GM10847 (cell line): Measurements from ENCODE around the gene STAT5A.

Experiments
- POLR2A ChIP-seq: IDR thresholded peaks from 2 replicates; pipeline ENCODE4 v1.6.1; 2011; ENCODE audit not compliant: insufficient read length; ENCODE audit errors: extremely low read depth

The STAT5A gene

DNA sequence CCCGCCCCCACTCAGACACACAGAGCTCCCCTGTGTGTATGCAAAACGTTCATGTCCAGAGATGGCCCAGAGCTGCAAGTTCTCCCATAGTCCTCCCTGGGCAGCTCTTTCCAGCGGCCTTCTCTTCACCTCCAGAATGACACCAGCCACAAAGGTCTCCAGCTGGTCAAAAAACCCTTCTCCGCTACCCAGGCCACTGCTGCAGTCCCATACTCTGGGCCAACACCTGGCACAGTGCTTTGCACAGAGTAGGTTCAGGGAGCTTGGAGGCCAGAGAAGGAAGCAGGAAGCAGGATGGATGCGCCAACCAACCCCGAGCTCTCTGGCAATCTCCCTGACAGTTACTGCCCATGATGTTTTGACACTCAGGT, 11.0 kb upstream of the STAT5A start:
- TF ChIP-seq POLR2A: no peak

DNA sequence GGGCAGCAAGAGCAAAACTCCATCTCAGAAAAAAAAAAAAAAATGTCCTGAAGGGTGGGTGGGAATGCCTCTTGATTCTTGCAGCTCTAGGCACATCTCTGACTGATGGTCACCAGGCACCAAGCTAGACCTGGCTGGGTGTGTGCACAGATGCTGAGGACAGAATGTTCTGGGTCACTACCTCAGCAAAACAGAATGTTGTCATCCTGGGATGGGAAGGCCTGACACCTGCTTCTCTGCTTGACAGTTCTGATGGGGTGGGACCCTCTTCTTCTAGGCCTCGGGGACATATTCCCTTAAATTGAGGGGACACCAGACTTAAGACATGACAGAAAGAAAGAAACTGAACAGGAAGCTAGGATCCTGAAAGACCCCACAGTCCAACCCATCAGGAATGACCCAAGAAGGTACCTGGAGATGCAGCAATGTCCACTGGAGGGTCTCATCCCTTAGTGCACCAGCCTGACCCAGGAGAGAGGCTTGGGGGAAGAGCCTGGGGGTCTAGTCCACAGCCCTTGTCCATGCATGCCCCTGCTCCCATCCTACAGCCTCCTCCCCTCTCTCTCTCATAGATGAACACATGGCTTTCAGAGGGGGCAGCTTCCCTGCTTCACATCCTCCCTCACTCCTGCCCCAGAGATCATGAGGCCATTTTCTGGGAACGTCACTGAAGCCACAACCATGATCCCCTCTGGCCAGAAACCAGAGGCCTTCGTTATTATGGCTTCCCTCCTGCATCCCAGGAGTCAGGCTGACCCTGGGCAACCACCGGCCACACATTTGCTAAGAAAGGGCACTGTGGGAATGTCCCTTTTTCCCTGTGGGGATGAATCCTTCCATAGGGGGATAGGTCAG, 8.3 kb upstream of the STAT5A start:
- TF ChIP-seq POLR2A: no peak

DNA sequence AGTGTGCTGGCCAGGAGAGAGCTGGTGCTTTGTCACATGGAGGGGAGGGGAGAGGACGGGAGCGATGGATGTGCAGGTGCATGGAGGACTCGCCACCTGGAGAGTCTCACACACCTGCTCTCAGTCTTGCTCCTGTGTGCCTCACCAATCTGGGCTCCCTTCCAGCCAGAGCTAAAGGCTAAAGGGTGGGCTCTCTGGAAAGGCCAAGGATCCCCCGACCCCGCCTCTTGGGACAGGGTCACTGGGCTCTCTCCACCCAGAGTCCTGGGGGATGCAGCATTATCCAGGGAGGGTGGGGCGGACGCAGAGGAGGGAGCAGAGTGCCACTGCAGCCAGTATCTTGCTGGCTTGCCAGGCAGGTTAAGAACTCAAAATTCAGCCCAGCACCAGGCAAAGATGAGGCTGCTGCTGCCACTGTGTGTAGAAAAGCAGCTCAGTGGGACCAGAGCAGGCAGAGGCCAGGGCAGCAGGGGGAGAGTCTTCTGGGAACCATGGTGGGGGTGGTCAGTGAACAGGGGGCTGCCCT, 6.7 kb upstream of the STAT5A start:
- TF ChIP-seq POLR2A: no peak

DNA sequence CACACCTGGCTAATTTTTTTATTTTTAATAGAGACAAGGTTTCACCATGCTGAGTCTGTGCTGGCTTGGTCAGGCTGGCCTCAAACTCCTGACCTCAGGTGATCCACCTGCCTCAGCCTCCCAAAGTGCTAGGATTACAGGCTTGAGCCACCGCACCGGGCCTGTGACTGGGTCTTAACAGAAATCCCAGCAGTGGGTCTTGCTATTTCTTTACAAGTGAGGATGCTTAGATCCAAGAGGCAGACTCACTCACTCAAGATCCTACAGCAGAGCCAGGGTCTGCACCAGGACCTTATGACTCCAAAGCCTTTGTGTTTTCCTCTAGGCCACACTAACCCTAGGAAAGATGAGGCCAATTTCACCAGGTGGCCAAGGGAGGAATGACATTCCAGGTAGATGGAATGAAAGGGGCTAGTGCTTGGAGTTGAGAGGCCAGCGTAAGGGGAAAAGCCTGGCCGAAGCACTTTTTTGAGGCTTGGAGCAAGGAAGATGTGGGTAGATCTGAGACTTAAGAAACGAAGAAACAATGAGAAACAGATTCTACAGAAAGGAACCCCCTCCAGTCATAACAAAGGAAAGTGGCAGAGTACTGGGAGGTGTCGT, 5.7 kb upstream of the STAT5A start:
- TF ChIP-seq POLR2A: no peak

DNA sequence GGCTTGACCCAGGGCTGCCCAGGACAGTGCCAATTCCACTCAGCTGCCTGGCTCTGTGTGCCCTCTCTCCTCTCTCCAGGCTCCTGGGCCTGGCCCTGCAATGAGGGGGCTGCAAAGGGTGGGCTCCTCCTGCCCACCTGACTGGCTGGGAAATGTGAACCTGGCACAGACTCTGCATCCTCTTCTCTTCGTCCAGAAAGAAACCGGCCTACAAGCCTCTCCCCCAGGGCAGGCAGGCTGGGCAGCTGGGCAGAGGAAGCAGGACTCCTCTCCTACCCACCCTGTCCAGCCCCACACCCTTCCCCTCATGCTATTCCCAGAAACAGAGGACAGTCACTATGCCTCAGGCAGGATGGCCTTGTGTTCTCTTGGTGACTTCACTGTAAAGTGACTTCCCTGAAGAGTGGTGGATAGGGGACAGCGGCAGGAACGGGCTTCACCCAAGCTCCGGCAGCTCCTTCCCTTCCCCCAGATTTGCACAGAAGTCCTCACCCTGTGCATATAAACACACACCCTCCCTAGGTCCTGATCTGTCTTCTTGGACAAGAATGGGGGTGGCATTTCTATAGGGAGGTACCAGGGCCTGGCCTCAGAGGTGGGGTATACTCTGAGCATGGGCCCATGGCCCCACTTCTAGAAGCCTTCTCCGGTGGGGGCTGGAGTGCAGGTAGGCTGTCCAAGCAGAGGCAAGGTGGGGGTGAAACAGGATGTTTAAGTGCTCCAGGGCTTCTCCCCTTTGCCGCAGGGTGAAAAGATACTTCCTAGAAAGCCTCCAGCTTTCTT, 4.9 kb upstream of the STAT5A start:
- TF ChIP-seq POLR2A: no peak

DNA sequence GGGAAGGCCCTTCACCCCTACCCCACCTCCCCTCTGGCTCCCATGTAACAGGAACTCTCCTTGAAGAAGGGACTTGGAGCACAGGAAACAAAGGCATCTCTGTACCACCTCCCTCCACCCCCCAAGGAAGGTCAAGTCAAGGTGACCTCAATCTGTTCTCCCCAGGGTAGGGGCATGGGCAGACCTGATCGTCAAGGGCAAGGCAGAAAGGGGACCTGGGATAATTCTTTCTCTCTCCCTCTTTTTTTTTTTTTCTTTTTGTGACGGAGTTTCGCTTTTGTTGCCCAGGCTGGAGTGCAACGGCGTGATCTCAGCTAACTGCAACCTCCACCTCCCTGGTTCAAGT, 4.3 kb upstream of the STAT5A start:
- no peak for TF ChIP-seq POLR2A

DNA sequence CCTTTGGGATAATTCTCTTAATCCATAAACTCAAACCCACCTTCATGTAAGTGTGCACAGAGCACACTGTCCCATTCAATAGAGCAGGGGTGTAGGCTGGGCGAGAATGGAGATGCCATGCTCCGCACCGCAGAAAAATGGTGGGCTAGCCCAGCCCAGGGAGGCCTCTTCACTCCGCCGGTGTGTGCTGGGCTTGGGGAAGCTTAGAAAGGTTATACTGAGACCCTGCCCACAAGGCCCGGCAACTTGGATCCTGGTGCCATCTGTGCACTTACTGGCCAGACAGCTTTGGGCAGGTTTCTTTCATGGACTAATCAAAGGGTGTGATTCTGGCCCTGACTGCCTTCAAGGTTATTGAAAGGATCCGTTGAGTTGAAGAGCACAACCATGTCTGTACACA, 3.7 kb upstream of the STAT5A start:
- no peak for TF ChIP-seq POLR2A

DNA sequence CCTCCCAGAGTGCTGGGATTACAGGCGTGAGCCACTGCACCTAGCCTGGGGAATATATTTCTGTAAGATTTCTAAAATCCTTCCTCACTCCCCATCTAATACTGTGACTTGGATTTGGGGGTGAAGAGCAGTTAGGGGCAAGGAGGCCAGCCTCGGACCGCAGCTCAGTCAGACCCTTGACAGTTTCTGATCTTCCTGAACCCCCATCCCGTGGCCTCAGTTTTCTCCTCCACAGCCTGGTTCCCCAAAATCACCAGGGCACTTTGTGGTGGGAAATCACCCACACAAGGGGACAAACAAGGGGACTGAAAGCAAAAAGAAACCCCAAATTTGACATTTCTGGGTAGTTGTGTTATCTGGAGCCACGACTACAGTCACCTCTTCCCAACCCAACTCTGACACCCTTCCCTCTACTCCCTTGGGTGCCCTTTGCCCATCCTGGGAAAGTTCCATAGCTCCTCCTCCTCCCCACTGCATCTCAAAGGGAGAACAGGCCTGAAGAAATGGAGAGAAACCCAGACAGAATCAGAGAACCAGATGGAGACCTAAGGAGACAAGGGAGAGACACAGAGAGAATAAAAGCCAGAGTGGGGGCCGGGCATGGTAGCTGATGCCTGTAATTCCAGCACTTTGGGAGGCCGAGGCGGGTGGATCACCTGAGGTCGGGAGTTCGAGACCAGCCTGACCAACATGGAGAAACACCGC, 2.8 kb upstream of the STAT5A start:
- no peak for TF ChIP-seq POLR2A

DNA sequence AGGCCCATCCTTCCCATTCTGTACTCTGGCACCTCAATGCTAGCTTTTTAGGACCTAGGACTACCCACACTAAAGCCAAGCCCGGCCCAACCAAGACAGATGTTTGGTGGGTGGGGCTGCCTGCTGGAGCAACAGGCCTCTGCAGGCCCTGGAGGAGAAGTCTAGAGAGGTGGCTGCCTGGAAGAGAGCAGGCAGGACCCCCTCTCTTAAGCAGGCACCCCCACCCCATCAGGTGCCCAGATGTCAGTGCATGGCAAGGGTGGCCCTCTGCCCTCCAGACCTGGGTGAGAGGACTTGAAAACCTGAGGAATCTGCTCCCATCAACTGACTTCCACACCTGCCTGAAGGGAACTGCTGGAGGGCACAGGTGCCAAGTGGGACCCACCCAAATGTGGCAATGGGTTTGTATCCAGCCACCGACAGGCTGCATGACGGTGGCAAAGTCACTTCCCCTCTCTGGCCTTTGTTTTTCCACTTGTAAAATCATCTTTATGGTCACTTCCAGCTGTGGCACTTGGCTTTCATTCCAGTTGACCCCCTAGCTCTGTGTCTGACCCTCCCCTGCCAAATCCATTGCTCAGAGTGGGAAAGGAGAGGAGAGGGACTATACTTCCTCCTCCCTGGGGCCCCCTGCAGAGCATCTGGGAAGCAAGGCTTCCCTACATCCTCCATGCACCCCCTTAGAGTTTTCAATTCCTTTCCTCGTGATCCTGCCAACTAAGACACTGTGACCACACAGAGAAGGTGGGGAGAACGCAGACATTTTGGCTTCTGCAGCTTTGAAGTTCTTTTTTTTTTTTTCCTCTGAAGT, 1.7 kb upstream of the STAT5A start:
- TF ChIP-seq POLR2A: no peak

DNA sequence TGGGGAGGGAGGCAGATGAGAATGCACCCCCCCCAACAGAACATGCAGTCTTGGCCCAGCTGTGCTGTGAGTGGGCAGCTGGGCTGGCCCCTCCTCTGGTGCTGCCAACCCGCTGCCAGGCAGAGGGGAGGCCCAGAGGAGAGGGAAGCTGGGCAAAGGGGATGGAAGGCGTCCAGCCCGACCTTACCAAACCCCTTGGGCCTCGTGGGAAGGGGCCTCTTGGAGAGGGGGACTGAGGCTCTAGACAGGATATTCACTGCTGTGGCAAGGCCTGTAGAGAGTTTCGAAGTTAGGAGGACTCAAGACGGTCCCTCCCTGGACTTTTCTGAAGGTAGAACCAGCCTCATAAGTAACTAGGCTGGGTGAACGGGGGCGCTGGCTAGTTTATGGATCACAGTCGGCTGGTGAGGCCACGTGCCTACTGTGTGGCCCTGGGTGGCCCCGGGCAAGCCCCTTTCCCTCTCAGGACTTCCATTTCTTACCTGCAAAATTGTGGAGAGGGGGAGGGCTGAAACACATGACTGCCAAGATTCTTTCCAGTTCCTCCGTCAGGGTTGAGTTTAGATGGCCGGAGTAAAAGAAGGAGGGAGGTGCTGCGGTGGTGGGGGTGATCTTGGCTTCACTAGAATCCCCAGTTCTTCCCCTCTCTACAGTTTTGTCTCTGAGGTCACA, 857 bp upstream of the STAT5A start:
- TF ChIP-seq POLR2A: peak; percentile 53

DNA sequence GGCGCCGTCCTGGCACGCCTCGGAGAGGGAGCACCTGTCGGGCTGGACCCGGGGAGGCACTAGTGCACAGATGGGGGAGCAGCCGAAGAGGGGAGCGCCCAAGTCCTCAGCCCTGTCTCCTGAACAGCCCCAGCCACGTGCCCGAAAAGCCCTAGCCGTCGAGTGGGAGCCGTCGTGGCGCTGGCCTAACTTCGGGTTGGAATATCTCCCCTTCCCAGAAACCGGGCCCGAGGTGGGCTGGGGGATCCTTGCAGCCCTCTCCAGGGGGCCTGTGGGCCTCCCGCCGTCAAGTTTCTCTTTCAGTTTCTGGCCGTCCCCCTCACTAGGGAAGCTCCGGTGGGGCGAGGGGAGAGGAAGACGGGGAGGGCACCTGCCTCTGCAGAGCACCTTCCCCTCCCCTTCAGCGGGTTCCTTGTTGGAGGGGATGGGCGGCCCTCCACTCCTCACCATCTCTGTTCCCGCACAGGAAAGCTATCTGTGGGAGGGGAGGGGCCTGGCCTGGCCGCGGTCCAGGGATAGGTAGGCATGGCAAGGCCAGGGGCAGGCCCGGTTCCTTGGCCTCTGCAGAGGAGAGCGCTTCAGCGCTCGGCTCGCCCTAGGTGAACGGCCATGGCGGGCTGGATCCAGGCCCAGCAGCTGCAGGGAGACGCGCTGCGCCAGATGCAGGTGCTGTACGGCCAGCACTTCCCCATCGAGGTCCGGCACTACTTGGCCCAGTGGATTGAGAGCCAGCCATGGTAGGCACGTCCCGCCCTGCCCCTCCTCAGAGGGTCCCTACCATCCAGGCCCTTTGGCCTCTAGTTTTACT, 709 bp downstream of the STAT5A start:
- TF ChIP-seq POLR2A: peak; percentile 10

DNA sequence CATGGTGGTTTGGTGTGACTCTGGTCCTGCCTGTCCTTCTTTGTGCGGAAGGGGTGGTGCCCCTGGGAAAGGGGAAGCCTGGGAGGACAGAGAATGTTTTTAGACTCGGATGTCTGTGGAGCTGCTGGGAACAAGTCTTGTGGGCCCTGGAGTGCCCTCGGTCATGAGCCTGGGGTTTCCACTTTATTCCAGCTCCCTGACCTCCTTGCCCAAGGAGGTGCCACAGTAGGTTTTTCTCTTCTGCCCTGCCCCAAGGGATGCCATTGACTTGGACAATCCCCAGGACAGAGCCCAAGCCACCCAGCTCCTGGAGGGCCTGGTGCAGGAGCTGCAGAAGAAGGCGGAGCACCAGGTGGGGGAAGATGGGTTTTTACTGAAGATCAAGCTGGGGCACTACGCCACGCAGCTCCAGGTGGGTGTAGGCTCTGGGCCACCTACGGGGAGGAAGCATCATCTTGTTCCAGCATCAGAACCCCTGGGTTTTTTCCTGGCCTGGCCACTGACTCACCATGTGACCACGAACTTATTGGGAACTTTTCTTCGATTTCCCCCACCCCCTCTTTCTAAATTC, 1.4 kb downstream of the STAT5A start:
- TF ChIP-seq POLR2A: no peak

DNA sequence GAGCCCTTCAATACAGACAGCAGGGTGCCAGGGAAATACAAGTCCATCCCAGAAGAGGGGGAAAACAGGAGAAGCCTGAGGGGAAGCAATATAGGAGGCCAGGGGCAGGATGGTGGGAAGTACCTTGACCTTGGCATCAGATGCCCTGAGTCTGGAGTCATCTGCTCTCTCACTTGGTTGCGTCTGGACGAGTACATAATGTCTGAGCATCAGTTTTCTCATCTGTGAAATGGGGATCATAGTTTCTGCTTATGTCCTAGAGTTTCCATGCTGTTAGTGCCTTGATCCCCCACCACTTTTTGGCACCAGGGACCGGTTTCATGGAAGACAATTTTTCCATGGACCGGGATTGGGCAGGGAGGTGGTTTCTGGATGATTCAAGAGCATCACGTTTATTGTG, 2.3 kb downstream of the STAT5A start:
- TF ChIP-seq POLR2A: no peak
